GM21825 (cell line): ENCODE data around the gene MAML2.
A peak's percentile ranks its signal among the peaks of the same experiment; 100 is the strongest.

Experiments
- ATAC-seq: cut with Tn5 transposase; IDR thresholded peaks from one replicate; pipeline ENCODE4 v1.9.1; 2021; ENCODE audit warnings: mild to moderate bottlenecking, moderate library complexity; ENCODE audit not compliant: unreplicated experiment

The MAML2 gene

GRCh38 chr11:96139691-96140090 is 203.3 kb downstream of the MAML2 start:
- no peak for ATAC-seq

- ATAC-seq, result no peak
Measured at GRCh38 chr11:96137373-96137772, 205.6 kb downstream of the MAML2 start.

GRCh38 chr11:96136613-96137298 is 206.2 kb downstream of the MAML2 start:
- ATAC-seq, result no peak

GRCh38 chr11:96134602-96135001 is 208.4 kb downstream of the MAML2 start:
- ATAC-seq, result no peak

GRCh38 chr11:96132437-96132836 is 210.6 kb downstream of the MAML2 start:
- ATAC-seq, result no peak

GRCh38 chr11:96130061-96130620 is 212.9 kb downstream of the MAML2 start:
- no peak for ATAC-seq

- ATAC-seq, result no peak
Measured at GRCh38 chr11:96127596-96127959, 215.4 kb downstream of the MAML2 start.

- ATAC-seq, result no peak
Measured at GRCh38 chr11:96126917-96127595, 215.9 kb downstream of the MAML2 start.

GRCh38 chr11:96125400-96125799 is 217.6 kb downstream of the MAML2 start:
- no peak for ATAC-seq

- ATAC-seq, result no peak
Measured at GRCh38 chr11:96124155-96124554, 218.8 kb downstream of the MAML2 start.

- no peak for ATAC-seq
Measured at GRCh38 chr11:96123301-96123700, 219.7 kb downstream of the MAML2 start.

GRCh38 chr11:96122601-96123074 is 220.4 kb downstream of the MAML2 start:
- no peak for ATAC-seq

GRCh38 chr11:96119211-96119610 is 223.8 kb downstream of the MAML2 start:
- no peak for ATAC-seq

GRCh38 chr11:96116376-96116775 is 226.6 kb downstream of the MAML2 start:
- no peak for ATAC-seq

GRCh38 chr11:96114178-96115064 is 228.6 kb downstream of the MAML2 start:
- ATAC-seq, result no peak

- no peak for ATAC-seq
Measured at GRCh38 chr11:96113193-96113681, 229.8 kb downstream of the MAML2 start.

- ATAC-seq, result peak; percentile 90
Measured at GRCh38 chr11:96112192-96113128, 230.5 kb downstream of the MAML2 start.

GRCh38 chr11:96111308-96111707 is 231.7 kb downstream of the MAML2 start:
- no peak for ATAC-seq

- no peak for ATAC-seq
Measured at GRCh38 chr11:96110302-96110701, 232.7 kb downstream of the MAML2 start.
